Peyer's patch (tissue), 4 donors: Measurements from ENCODE around the gene HHATL. TPM values are rescaled to one million over a fixed set of nuclear protein-coding genes. Genes with fewer than 3 reads are reported as not detected.
A peak's percentile ranks its signal among the peaks of the same experiment; 100 is the strongest.

Source experiments
- DNase-seq, 3 donors: peaks; one replicate each; pipeline ENCODE4 v3.0.0-alpha.2; 2017 to 2019
- H3K27ac ChIP-seq, 4 donors: fragments of 200-600 bp; sonication (generic); one replicate each; pipeline ENCODE4 v1.5.1; 2016 to 2019
- H3K27me3 ChIP-seq, 2 donors: fragments of 200-600 bp; sonication (generic); one replicate each; pipeline ENCODE4 v1.5.1; 2019
- H3K36me3 ChIP-seq, 3 donors: fragments of 200-600 bp; sonication (generic); one replicate each; pipeline ENCODE4 v1.5.1; 2016 to 2019
- H3K4me1 ChIP-seq, 4 donors: fragments of 200-600 bp; sonication (generic); one replicate each; pipeline ENCODE4 v1.5.1; 2016 to 2019
- H3K4me3 ChIP-seq, 4 donors: fragments of 200-600 bp; sonication (generic); 1 replicate in 3 of 4; 2 replicates in 1 of 4; pipeline ENCODE4 v1.5.1; 2016 to 2019; ENCODE audit warnings: mild to moderate bottlenecking in 1 of 4
- H3K9me3 ChIP-seq, 4 donors: fragments of 200-600 bp; sonication (generic); one replicate each; pipeline ENCODE4 v1.5.1; 2016 to 2019; ENCODE audit warnings: mild to moderate bottlenecking in 1 of 4
- CTCF ChIP-seq, 6 experiments: fragments of 450-650 bp in 4 of 6; fragments of 200-600 bp in 2 of 6; sonication (generic) in 1 of 6; IDR thresholded peaks; one replicate each; pipeline ENCODE4 v1.5.1; 2017 to 2019; ENCODE audit warnings: antibody characterized with exemption in 6 of 6, mild to moderate bottlenecking in 3 of 6, moderate library complexity in 1 of 6
- POLR2A ChIP-seq, 2 donors: fragments of 450-650 bp; IDR thresholded peaks; one replicate each; pipeline ENCODE4 v1.5.1; 2017; ENCODE audit warnings: antibody characterized with exemption in 2 of 2, mild to moderate bottlenecking in 2 of 2, moderate library complexity in 2 of 2
- total RNA-seq, 4 donors: library from RNA; depleted of rRNA; stranded (reverse); fragments of >200 nt; gene quantifications; one replicate each; pipeline ENCODE4 v1.1.0, GENCODE V29; 2016

Gene HHATL
- total RNA-seq, 4 donors from 2014 or later = 3.4 TPM; not detected in 3

- Histone ChIP-seq H3K9me3 (no peaks in the 10 kb centered on the region), H3K4me1 (peaks cover 5 to 43% (median 15%) of the 10 kb centered on the region in 4 donors), H3K4me3 (no peak overlapping the region), H3K27ac (peak overlapping the region in 3 of 4 donors; percentile 77 to 90 (median 84)), H3K27me3 (no peaks in the 10 kb centered on the region), H3K36me3 (no peaks in the 10 kb centered on the region)
- DNase-seq = no peak
- TF ChIP-seq POLR2A (IDR thresholded peaks at IDR 0.05) (no peak), CTCF (IDR thresholded peaks at IDR 0.05) (no peak)
Observed at GRCh38 chr3:42655980-42656679, 46.5 kb downstream of the HHATL start.

GRCh38 chr3:42655331-42655888, 47.2 kb downstream of the HHATL start:
- TF ChIP-seq POLR2A (IDR thresholded peaks at IDR 0.05) (no peak), CTCF (IDR thresholded peaks at IDR 0.05) (no peak)
- DNase-seq = peak in 1 of 3 donors; percentile 54
- Histone ChIP-seq H3K9me3 (no peaks in the 10 kb centered on the region), H3K4me1 (peaks cover 5 to 43% (median 15%) of the 10 kb centered on the region in 4 donors), H3K27ac (peak overlapping the region; percentile 72 to 90 (median 80)), H3K27me3 (no peaks in the 10 kb centered on the region), H3K36me3 (no peaks in the 10 kb centered on the region), H3K4me3 (peak overlapping the region in 3 of 4 donors; percentile 69 to 84 (median 82))

GRCh38 chr3:42654331-42655201, 48.0 kb downstream of the HHATL start:
- H3K9me3 ChIP-seq = no peaks in the 10 kb centered on the region
- H3K27ac ChIP-seq = peak overlapping the region; percentile 72 to 90 (median 80)
- TF ChIP-seq POLR2A (IDR thresholded peaks at IDR 0.05) (no peak), CTCF (IDR thresholded peaks at IDR 0.05) (no peak)
- DNase-seq = peak in 1 of 3 donors; percentile 57
- H3K36me3 ChIP-seq = no peaks in the 10 kb centered on the region
- peak overlapping the region; percentile 64 to 84 (median 76) for H3K4me3 ChIP-seq
- H3K27me3 ChIP-seq = no peaks in the 10 kb centered on the region
- peaks cover 5 to 43% (median 15%) of the 10 kb centered on the region in 4 donors for H3K4me1 ChIP-seq

GRCh38 chr3:42653560-42654330, 48.9 kb downstream of the HHATL start, which contains the start of gene ZBTB47:
Gene ZBTB47 (plus strand): TSS chr3:42653697. CDS start chr3:42658356, 4,659 bp downstream.
- peak; percentile 44 to 74 (median 61) for DNase-seq
- Histone ChIP-seq H3K4me3 (peak within 1 kb of the TSS; percentile 64 to 84 (median 76)), H3K27ac (peak within 1 kb of the TSS; percentile 72 to 90 (median 80)), H3K36me3 (no peaks in the 10 kb centered on the region), H3K4me1 (peaks cover 5 to 43% (median 15%) of the 10 kb centered on the region in 4 donors), H3K27me3 (no peaks in the 10 kb centered on the region), H3K9me3 (no peaks in the 10 kb centered on the region)
- TF ChIP-seq POLR2A (IDR thresholded peaks at IDR 0.05) (no peak), CTCF (IDR thresholded peaks at IDR 0.05) (no peak)

DNA sequence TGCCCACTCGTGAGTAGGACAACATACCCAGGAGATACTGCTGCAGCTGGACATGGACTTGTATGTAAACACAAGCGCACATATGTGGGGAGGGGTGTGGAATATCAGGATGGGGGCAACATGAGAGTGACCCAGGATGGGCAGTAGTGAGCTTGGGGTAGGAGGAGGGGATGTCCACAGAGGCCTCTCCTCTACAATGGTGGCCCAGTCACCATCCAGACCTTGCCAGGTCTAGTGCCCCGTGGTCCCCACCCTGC, 49.4 kb downstream of the HHATL start:
- Histone ChIP-seq H3K9me3 (no peaks in the 10 kb centered on the region), H3K4me1 (peaks cover 5 to 43% (median 15%) of the 10 kb centered on the region in 4 donors), H3K27ac (peak overlapping the region; percentile 42 to 90 (median 80)), H3K4me3 (peak overlapping the region; percentile 64 to 84 (median 76)), H3K36me3 (peaks cover 0 to 4% (median 0%) of the 10 kb centered on the region in 3 donors), H3K27me3 (no peaks in the 10 kb centered on the region)
- TF ChIP-seq POLR2A (IDR thresholded peaks at IDR 0.05) (no peak), CTCF (IDR thresholded peaks at IDR 0.05) (no peak)
- DNase-seq = no peak
